IMR-90 (cell line): Measurements from ENCODE around the gene LRRC75A. TPM values are rescaled to one million over a fixed set of nuclear protein-coding genes. Genes with fewer than 3 reads are reported as not detected.
"Not testable (repeated sequence)": the region's sequence is repeated elsewhere in the genome, so short reads cannot be mapped to it uniquely, and the experiment has no call there.

Experiments used
- ATAC-seq: fragments of 200-7000 bp; cut with Tn5 transposase; 2 replicates; pipeline ENCODE4 v1.9.1; 2020; ENCODE audit warnings: low read depth, mild to moderate bottlenecking, moderate library complexity
- BruUV-seq: library from RNA; stranded (reverse); fragments of 400-500 nt; replicated peaks from 2 replicates; lab custom pipeline; 2021; lab: Mats Ljungman, UMichigan
- CTCF ChIA-PET: fragments of 300-600 bp; formaldehyde crosslinking; extraction: SDS; loops from one replicate; lab custom pipeline; 2021; ENCODE audit warnings: antibody characterized with exemption; lab: Yijun Ruan, JAX
- POLR2A ChIA-PET: fragments of 300-600 bp; sonication (Branson Sonifier 250); formaldehyde crosslinking; loops from one replicate; lab custom pipeline; 2022; ENCODE audit warnings: antibody characterized with exemption; ENCODE audit not compliant: unreplicated experiment; lab: Charles Lee
- DNase-seq: peaks from one replicate; pipeline ENCODE4 v3.0.0; 2013
- H2AFZ ChIP-seq: replicated peaks from 2 replicates; pipeline ENCODE3; 2013; ENCODE audit warnings: low read length, mild to moderate bottlenecking; ENCODE audit not compliant: poor library complexity
- H2AK5ac ChIP-seq: 2 replicates; pipeline ENCODE4 v1.6.1; 2013; ENCODE audit warnings: low read depth, low read length, inconsistent platforms
- H2AK9ac ChIP-seq: replicated peaks from 2 replicates; pipeline ENCODE3; 2013; ENCODE audit warnings: mild to moderate bottlenecking, low read depth, low read length, moderate library complexity; ENCODE audit not compliant: poor library complexity
- H2BK120ac ChIP-seq: 2 replicates; pipeline ENCODE4 v1.6.1; 2013; ENCODE audit warnings: low read depth, low read length, inconsistent platforms
- H2BK15ac ChIP-seq: 3 replicates; pipeline ENCODE4 v1.6.1; 2013; ENCODE audit warnings: low read depth, low read length, inconsistent platforms
- H2BK20ac ChIP-seq: 2 replicates; pipeline ENCODE4 v1.6.1; 2013; ENCODE audit warnings: low read depth, mild to moderate bottlenecking, inconsistent platforms, low read length, moderate library complexity
- H2BK5ac ChIP-seq: 2 replicates; pipeline ENCODE4 v1.6.1; 2013; ENCODE audit warnings: mild to moderate bottlenecking, low read depth, low read length, inconsistent platforms; ENCODE audit not compliant: poor library complexity, severe bottlenecking
- H3K14ac ChIP-seq: replicated peaks from 2 replicates; pipeline ENCODE4 v1.6.1; 2013; ENCODE audit warnings: low read depth, low read length, inconsistent platforms
- H3K18ac ChIP-seq: 2 replicates; pipeline ENCODE4 v1.6.1; 2013; ENCODE audit warnings: low read depth, low read length, control low read depth
- H3K23ac ChIP-seq: 2 replicates; pipeline ENCODE4 v1.6.1; 2013; ENCODE audit warnings: low read depth, low read length, inconsistent platforms
- H3K27ac ChIP-seq: 2 replicates; pipeline ENCODE4 v1.5.1; 2013; ENCODE audit warnings: mild to moderate bottlenecking, control low read depth, low read length; ENCODE audit not compliant: insufficient read depth
- H3K27me3 ChIP-seq: 2 replicates; pipeline ENCODE4 v1.6.1; 2013; ENCODE audit warnings: low read length; ENCODE audit not compliant: control insufficient read depth, insufficient read depth
- H3K36me3 ChIP-seq: 2 replicates; pipeline ENCODE4 v1.6.1; 2013; ENCODE audit warnings: low read length, mixed read lengths; ENCODE audit not compliant: control insufficient read depth, insufficient read depth
- H3K4ac ChIP-seq: 2 replicates; pipeline ENCODE4 v1.6.1; 2013; ENCODE audit warnings: low read depth, low read length, inconsistent platforms
- H3K4me1 ChIP-seq: 2 replicates; pipeline ENCODE4 v1.6.1; 2013; ENCODE audit warnings: low read length, mixed read lengths; ENCODE audit not compliant: control insufficient read depth, insufficient read depth
- H3K4me2 ChIP-seq: 2 replicates; pipeline ENCODE4 v1.6.1; 2013; ENCODE audit warnings: low read depth, mild to moderate bottlenecking, control low read depth, low read length, moderate library complexity
- H3K4me3 ChIP-seq: 2 replicates; pipeline ENCODE4 v1.5.1; 2013; ENCODE audit warnings: low read depth, mild to moderate bottlenecking, control low read depth, low read length, moderate library complexity; ENCODE audit not compliant: insufficient read depth
- H3K56ac ChIP-seq: 2 replicates; pipeline ENCODE4 v1.6.1; 2013; ENCODE audit warnings: low read length, inconsistent platforms; ENCODE audit not compliant: insufficient read depth; ENCODE audit errors: extremely low read depth
- H3K79me1 ChIP-seq, 2 experiments: 2 replicates each; pipeline ENCODE4 v1.6.1; 2013; ENCODE audit warnings: low read length in 2 of 2, inconsistent platforms in 1 of 2, low read depth in 1 of 2
- H3K9ac ChIP-seq: 2 replicates; pipeline ENCODE4 v1.6.1; 2013; ENCODE audit warnings: low read depth, low read length, control low read depth
- H3K9me1 ChIP-seq: 2 replicates; pipeline ENCODE4 v1.6.1; 2013; ENCODE audit warnings: low read length, inconsistent platforms; ENCODE audit not compliant: insufficient read depth
- H3K9me3 ChIP-seq: 2 replicates; pipeline ENCODE4 v1.6.1; 2013; ENCODE audit warnings: low read length; ENCODE audit not compliant: control insufficient read depth, insufficient read depth
- H4K20me1 ChIP-seq: 2 replicates; pipeline ENCODE4 v1.6.1; 2013; ENCODE audit warnings: low read length, inconsistent platforms; ENCODE audit not compliant: insufficient read depth
- H4K5ac ChIP-seq: 2 replicates; pipeline ENCODE4 v1.6.1; 2013; ENCODE audit warnings: mild to moderate bottlenecking, low read depth, low read length, control low read depth
- H4K8ac ChIP-seq, 2 experiments: 2 replicates each; pipeline ENCODE4 v1.6.1; 2013; ENCODE audit warnings: low read depth in 2 of 2, low read length in 2 of 2, control low read depth in 1 of 2, inconsistent platforms in 1 of 2
- H4K91ac ChIP-seq: 2 replicates; pipeline ENCODE4 v1.6.1; 2013; ENCODE audit warnings: low read depth, low read length, inconsistent platforms; ENCODE audit not compliant: insufficient read depth
- WGBS, 2 experiments: methylation state at CpG; one replicate each; pipeline versions ENCODE4 v1.1.5 to v1.1.7; 2013; ENCODE audit warnings: missing lambda C conversion rate in 2 of 2; ENCODE audit not compliant: insufficient read length in 1 of 2; ENCODE audit errors: extremely low coverage in 2 of 2; 5-methylcytosine and 5-hydroxymethylcytosine counted together
- dilution Hi-C: fragments of 300-500 bp; cut with HindIII; formaldehyde crosslinking; loops from one replicate; pipeline ENCODE4 v1.14.3; 2018; ENCODE audit warnings: low sequenced_read_pairs; ENCODE audit not compliant: unreplicated experiment
- in situ Hi-C: fragments of 300-500 bp; cut with MboI; formaldehyde crosslinking; loops from 3 replicates; pipeline ENCODE4 v1.14.3; 2019; ENCODE audit warnings: low sequenced_read_pairs, inconsistent platforms, mixed read lengths
- intact Hi-C: fragments of 100-400 bp; cut with micrococcal nuclease; formaldehyde crosslinking; loops from 2 replicates; pipeline ENCODE4 v1.10.0; 2022
- polyA plus RNA-seq, 3 experiments: library from polyadenylated mRNA; depleted of rRNA; stranded (reverse); fragments of >200 nt; gene quantifications; 2 replicates each; pipeline ENCODE4 v1.2.3, GENCODE V29; 2012; ENCODE audit warnings: low replicate concordance in 1 of 3
- total RNA-seq: library from RNA; depleted of rRNA; stranded (reverse); fragments of >200 nt; gene quantifications from 2 replicates; pipeline ENCODE4 v1.2.3, GENCODE V29; 2012

LRRC75A gene
- total and polyA plus RNA-seq, 2 of the 4 experiments (the other 2 are of a cell fraction), result 0.72 to 1.0 TPM

DNA sequence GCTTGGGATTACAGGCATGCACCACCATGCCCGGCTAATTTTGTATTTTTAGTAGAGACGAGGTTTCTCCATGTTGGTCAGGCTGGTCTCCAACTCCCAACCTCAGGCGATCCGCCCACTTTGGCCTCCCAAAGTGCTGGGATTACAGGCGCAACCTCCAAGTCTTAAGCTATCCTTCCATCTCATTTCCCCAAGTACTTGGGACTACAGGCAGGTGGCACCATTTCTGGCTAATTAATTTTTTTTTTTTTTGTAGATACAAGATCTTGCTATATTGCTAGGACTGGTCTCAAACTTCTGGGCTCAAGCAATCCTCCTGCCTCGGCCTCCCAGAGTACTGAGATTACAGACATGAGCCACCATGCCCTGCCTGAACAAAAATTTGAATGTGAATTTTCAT is 33.6 kb upstream of the LRRC75A start:
- H2AK5ac ChIP-seq, H3K14ac ChIP-seq, H3K18ac ChIP-seq, H3K4ac ChIP-seq, H2BK15ac ChIP-seq, POLR2A ChIA-PET, H3K4me2 ChIP-seq, H3K9ac ChIP-seq, ATAC-seq, H2BK120ac ChIP-seq, H4K8ac ChIP-seq, H3K79me1 ChIP-seq, H2AFZ ChIP-seq, H3K27ac ChIP-seq, H3K23ac ChIP-seq, H3K36me3 ChIP-seq, intact Hi-C loops, H3K9me3 ChIP-seq, H3K4me3 ChIP-seq, DNase-seq, H4K20me1 ChIP-seq, H4K5ac ChIP-seq, H3K9me1 ChIP-seq, H2BK5ac ChIP-seq, H2BK20ac ChIP-seq, BruUV-seq, H4K91ac ChIP-seq, H3K4me1 ChIP-seq, dilution Hi-C loops, H2AK9ac ChIP-seq, H3K56ac ChIP-seq: not testable (repeated sequence)
- CTCF ChIA-PET, result interaction anchor here (0.6 to 0.9 kb wide), 4 partner anchors 9 to 252 kb away, joined by 3 to 10 read pairs (median 4); no protein-coding TSS in a partner anchor
- no CpG with 5 or more reads among the region's 6 CpGs for WGBS, 2 experiments
- peaks cover 21% of the 10 kb centered on the region for H3K27me3 ChIP-seq
- in situ Hi-C loops, result loop anchor here (10.0 kb wide), 1 partner anchor 161 kb away; no protein-coding TSS in a partner anchor
